Measurements from ENCODE around the gene SEMA4A.
"Not testable (repeated sequence)": the region's sequence is repeated elsewhere in the genome, so short reads cannot be mapped to it uniquely, and the experiment has no call there.

Gene SEMA4A

GRCh38 chr1:156153362-156153761 lies at the start of gene SEMA4A:
Gene SEMA4A (plus strand): TSS chr1:156153585. CDS start chr1:156154579, 994 bp downstream.
- DNase-seq (ENCODE audit: low read depth in 2 of 2) = no peak

DNA sequence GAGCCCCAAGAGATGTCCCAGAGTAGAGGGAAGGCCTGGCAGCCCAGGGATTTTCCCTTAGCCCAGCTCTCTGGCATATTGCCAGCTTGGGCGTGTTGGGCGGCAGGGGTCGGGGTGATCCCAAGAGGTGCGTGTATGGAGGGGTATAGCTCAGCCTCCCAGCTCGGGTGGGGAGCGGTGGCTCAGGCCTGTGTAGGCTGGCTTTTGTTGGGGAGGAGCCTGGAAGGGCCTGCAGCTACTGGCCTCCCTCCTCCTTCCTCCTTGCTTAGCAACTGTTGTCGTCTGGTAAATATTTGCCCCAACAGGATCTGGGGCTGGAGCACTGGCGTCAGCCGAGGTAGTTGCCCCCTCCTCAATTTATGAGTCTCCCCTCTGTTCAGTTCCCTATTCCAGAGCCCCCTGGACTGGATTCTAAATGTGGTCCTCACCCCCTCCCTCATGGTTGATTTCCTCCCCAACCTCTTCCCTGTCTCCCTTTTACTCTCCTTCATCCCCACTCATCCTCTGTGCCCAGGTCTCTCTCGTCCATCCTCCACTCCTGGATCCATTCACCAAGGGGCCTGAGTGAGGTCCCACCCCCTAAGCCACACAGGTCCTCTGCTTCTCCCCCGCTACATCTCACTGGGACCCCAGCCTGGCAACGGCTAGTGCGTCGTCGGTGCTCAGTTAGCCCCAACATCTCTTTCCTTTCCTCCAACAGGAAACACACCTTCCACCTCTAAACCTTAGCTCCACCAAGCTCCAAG lies 49.1 kb upstream of the SEMA4A start:
- DNase-seq (ENCODE audit: low read depth in 2 of 2) = peak in 1 of 2 experiments; percentile 52

- DNase-seq (ENCODE audit: low read depth in 2 of 2) = peak in 1 of 2 experiments; percentile 55
Observed at GRCh38 chr1:156104861-156105832, 48.2 kb upstream of the SEMA4A start.

DNA sequence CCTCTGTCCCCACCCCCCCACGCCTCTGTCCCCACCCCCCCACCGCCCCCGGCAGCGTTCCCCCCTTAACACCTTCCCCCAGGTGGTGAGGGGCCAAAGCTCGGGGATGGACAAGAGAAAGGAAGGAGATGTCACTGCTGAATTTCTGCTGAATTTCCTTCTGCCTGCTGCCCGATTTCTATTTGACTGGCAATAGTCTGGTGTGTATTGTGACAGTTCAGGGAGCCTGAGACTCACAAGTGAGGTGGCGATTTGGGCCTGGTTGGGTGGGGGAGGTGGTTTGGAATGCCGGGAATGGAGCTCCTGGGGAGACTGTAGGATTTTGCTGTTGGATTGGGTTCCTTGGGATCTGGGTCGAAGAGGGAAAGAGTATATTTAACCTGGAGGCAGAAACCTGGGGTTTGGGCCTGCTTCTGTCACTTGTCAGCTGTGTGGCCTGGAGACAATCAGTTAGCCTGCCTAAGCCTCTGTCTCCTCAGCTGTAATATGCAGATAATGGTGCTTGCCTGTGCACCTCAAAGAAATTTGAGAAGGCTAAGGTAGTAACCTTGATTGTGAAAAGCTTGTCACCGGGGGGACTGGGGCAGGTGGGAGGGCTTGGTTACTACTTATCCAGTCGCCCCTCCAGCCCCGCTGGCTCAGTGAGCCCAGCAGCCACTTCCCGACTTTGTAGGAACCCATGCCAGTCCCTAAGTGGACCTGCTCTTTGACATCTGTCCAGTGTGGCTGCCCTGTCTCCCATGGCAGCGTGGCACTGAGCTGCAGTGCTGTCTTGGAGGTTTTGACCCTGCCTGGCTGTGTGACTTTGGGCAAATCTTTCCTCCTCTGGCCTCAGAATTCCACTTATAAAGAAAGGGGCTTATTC lies 46.5 kb upstream of the SEMA4A start:
- no peak for DNase-seq (ENCODE audit: low read depth in 2 of 2)

- DNase-seq (ENCODE audit: low read depth in 2 of 2) = no peak
Observed at GRCh38 chr1:156108057-156108456, 45.3 kb upstream of the SEMA4A start.

- no peak for DNase-seq (ENCODE audit: low read depth in 2 of 2)
Observed at GRCh38 chr1:156108664-156109241, 44.6 kb upstream of the SEMA4A start.

DNA sequence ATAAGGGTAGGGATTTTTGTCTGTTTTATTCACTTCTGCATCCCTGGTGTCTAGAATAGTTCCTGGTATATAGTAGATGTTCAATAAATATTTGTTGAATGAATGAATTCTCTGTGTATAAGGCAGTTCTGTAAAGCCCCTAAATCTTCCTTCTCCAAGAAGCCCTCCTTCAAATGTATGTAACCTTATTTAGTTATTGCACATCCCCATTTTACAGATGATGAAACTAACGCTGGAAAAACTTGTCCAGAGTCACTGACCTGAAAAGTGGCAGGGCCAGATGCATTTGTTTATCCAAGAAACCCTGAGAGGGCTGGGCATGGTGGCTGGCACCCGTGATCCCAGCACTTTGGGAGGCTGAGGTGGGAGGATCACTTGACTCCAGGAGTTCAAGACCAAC lies 43.1 kb upstream of the SEMA4A start:
- DNase-seq (ENCODE audit: low read depth in 2 of 2) = no peak

DNA sequence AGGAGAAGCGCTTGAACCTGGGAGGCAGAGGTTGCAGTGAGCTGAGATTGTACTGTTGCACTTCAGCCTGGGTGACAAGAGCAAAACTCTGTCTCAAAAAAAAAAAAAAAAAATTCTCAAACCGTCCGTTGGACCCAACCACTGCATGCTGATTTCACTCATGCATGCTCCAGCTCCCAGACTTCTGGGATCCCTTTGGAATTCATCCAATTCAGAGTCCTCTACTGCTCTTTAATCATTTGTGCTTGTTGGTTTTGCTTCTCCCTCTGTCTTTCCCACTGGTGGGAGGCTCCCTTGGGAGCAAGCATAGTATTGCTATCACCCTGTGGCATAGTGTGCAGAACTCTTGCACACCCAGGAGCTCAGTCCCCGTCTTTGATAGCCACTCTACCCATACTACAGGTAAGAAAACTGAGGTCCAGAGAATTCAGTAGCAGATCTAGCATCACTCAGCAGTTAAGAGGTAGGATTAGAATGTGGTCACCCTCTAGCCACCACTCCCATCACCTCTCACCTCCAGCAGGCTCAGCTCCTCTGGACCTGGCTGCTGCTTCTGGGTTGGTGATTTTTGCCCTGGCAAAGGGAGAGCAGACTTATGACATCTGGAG lies 41.9 kb upstream of the SEMA4A start:
- no peak for DNase-seq (ENCODE audit: low read depth in 2 of 2)

DNA sequence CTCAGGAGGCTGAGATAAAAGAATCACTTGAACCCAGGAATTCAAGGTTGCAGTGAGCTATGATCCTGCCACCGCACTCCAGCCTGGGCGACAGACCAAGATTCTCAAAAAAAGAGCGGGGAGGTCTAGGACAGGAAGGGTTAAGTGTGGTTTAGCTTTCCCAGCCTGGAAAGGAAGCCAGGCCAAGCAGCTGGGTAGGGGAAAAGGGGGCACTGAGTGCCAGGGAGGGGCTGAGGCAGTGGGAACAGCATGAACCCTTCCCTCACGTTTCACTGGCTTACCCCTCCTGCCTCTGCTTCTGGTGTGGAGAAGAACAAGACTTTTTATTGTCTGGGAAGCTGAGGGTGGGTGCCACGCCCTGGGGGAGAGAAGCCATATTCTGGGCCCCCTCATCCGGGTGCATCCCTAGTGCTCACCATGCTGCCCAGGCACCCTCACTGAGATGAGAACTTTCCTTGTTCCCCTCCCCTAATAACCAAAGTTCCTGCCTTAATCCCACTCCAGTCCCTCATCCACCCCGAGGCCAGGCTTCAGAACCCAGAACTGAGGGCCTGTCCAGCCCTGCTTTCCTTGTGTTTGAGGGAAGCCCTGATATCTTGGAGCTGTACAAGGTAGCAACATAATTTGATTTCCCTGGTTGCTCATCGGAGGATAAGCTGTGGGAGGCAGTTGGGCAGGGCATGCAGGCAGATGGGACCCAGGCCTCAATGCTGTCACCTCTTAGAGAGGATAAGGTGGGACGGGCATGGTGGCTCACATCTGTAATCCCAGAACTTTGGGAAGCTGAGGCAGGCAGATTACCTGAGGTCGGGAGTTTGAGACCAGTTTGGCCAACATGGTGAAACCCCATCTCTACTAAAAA lies 40.9 kb upstream of the SEMA4A start:
- no peak for DNase-seq (ENCODE audit: low read depth in 2 of 2)

- peak in 1 of 2 experiments; percentile 68 for DNase-seq (ENCODE audit: low read depth in 2 of 2)
Observed at GRCh38 chr1:156113282-156113950, 40.0 kb upstream of the SEMA4A start.

DNA sequence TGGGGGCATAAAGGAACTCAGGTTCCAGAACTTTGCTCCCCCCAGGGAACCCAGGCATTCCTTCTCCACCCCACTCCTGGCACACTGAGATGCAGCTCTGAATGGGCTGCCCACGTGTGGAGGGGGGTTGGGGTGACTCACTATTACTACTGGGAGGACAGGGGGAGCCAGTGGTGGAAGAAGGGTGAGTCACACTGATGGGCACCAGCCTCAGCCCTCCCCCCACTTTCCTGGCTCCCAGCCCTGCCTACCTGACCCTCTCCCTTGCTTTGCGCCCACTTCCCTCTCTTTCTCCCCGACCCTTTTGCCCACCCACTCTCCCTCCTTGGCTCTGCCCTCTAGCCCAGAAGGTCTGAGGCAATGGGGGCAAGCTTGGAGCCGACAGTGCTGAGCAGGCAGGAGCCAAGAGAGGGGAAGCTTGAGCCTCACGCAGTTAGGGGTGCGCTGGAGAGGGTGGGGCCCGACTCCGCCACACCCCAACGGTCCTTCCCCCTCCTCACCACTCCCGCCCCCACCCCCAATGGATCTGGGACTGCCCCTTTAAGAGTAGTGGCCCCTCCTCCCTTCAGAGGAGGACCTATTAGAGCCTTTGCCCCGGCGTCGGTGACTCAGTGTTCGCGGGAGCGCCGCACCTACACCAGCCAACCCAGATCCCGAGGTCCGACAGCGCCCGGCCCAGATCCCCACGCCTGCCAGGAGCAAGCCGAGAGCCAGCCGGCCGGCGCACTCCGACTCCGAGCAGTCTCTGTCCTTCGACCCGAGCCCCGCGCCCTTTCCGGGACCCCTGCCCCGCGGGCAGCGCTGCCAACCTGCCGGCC lies 39.1 kb upstream of the SEMA4A start, which contains the start of gene LMNA:
Gene LMNA (plus strand): TSS at position 611 of the 818 bp plus-strand sequence. CDS start 208 bp downstream, outside the sequence.
- peak; percentile 94 for DNase-seq (ENCODE audit: low read depth in 2 of 2)

DNA sequence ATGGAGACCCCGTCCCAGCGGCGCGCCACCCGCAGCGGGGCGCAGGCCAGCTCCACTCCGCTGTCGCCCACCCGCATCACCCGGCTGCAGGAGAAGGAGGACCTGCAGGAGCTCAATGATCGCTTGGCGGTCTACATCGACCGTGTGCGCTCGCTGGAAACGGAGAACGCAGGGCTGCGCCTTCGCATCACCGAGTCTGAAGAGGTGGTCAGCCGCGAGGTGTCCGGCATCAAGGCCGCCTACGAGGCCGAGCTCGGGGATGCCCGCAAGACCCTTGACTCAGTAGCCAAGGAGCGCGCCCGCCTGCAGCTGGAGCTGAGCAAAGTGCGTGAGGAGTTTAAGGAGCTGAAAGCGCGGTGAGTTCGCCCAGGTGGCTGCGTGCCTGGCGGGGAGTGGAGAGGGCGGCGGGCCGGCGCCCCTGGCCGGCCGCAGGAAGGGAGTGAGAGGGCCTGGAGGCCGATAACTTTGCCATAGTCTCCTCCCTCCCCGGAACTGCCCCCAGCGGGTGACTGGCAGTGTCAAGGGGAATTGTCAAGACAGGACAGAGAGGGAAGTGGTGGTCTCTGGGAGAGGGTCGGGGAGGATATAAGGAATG lies 38.4 kb upstream of the SEMA4A start:
- DNase-seq (ENCODE audit: low read depth in 2 of 2) = no peak

DNA sequence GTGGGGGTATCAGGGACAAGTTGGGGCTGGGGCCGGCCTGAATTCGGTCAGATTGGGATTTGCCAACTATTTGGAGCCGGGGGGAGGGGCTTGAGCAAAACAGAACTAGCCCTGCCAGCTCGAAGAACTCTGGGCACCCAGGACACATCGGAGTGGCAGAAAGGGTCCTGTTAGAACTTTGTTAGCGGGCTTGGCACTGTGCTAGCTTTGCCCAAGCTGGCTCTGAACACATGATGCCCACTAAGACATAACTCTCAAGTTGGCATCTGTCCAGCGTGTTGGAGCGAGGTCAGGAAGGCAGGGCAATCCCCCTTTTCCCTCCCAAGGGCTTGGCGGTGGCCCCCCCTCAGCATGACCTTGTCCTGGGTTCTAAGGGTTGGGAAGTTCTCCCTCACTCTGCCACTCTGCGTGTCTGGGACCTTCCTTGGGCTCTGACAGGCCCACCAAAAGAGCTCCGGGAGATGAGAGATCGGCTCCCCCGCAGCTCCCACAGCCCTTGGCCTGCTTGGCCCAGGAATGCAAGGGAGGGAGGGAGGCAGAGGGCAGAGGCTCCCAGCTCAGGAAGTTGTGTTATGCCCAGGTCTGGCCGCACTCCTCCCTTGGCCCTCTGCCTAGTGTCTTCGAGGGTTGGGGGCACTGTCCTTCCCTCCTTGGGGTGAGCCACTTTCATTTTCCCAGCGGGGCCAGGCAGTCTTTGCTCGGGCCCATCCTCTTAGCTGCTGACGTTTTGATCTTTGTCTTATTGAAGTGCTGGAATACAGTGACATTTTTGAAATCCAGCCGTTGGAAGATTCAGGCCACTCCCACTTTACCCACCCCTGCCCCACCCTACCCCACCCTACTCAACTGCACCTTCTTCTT lies 37.6 kb upstream of the SEMA4A start:
- DNase-seq (ENCODE audit: low read depth in 2 of 2) = no peak

DNA sequence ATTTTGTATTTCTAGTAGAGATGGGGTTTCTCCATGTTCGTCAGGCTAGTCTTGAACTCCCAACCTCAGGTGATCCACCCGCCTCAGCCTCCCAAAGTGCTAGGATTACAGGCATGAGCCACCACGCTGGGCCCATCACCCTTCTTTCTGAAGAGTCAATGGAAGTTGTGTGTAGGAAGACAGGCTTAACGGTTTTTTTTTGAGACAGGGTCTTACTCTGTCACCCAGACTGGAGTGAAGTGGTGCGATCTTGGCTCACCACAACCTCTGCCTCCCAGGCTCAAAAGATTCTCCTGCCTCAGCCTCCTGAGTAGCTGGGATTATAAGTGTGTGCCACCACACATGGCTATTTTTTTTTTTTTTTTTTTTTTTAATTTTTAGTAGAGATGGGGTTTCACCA lies 36.7 kb upstream of the SEMA4A start:
- not testable (repeated sequence) for DNase-seq (ENCODE audit: low read depth in 2 of 2)

- no peak for DNase-seq (ENCODE audit: low read depth in 2 of 2)
Observed at GRCh38 chr1:156117414-156118176, 35.8 kb upstream of the SEMA4A start.

DNA sequence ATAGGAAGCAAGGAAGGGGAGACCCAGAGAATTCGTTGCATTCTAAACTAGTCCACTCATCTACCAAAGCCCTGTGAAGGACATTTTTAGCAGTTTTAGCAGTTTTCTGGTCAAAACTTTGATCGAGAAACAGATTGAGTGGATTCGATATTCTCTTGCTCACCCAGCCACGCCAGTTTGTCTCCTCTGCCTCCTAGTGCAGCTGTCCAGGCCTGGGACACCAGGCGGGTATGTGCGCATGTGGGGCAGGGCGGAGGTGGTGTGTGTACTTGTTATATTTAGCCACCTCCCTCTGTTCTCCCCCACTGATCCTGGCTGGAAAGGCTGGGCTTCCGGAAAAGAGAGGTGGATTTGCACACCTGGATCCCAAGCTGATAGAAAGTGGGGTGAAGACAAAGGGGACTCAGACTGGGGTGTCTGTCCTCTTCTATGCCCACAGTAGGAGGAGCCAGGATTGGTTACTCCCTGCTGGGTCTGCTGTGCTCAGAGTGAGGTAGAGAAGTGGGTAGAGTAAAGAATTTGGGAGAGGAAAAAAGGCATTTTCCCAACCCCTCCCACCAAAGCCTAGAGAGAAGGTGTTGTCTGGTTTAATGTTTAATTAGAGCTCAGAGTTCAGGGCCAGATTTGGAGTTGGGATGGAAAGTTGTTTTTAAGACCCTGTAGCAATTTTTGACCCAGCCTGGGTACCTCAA lies 35.1 kb upstream of the SEMA4A start:
- no peak for DNase-seq (ENCODE audit: low read depth in 2 of 2)
